Astrocyte (in vitro differentiated cells and primary cell): Measurements from ENCODE around the gene SLC16A2.

Source experiments
- CTCF ChIP-seq: IDR thresholded peaks from 2 replicates; pipeline ENCODE4 v1.5.1; 2011; ENCODE audit warnings: low read depth, mild to moderate bottlenecking, inconsistent platforms, low read length, moderate library complexity; ENCODE audit not compliant: insufficient read depth
- EZH2 ChIP-seq: IDR thresholded peaks from 2 replicates; pipeline ENCODE4 v1.6.1; 2012; ENCODE audit warnings: mild to moderate bottlenecking, low read length, inconsistent platforms; ENCODE audit not compliant: insufficient read depth

- TF ChIP-seq EZH2 (no peak), CTCF (no peak)
Measured at GRCh38 chrX:74510401-74510800, 89.1 kb downstream of the SLC16A2 start.
